ENCODE measurements around the gene ADIPOR2.

GRCh38 chr12:1739368-1739767 is 48.5 kb downstream of the ADIPOR2 start:
- TF ChIP-seq, protein P1, sequence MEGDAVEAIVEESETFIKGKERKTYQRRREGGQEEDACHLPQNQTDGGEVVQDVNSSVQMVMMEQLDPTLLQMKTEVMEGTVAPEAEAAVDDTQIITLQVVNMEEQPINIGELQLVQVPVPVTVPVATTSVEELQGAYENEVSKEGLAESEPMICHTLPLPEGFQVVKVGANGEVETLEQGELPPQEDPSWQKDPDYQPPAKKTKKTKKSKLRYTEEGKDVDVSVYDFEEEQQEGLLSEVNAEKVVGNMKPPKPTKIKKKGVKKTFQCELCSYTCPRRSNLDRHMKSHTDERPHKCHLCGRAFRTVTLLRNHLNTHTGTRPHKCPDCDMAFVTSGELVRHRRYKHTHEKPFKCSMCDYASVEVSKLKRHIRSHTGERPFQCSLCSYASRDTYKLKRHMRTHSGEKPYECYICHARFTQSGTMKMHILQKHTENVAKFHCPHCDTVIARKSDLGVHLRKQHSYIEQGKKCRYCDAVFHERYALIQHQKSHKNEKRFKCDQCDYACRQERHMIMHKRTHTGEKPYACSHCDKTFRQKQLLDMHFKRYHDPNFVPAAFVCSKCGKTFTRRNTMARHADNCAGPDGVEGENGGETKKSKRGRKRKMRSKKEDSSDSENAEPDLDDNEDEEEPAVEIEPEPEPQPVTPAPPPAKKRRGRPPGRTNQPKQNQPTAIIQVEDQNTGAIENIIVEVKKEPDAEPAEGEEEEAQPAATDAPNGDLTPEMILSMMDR (IDR thresholded peaks at IDR 0.05) = no peak
- no peak for TF ChIP-seq POLR2AphosphoS5 (IDR thresholded peaks at IDR 0.05)
